ENCODE measurements around the gene TSEN54. TPM values are rescaled to one million over a fixed set of nuclear protein-coding genes. Genes with fewer than 3 reads are reported as not detected.

TSEN54 gene
- total and polyA plus RNA-seq, 8 donors = 15.8 to 54.0 (median 38.9) TPM

DNA sequence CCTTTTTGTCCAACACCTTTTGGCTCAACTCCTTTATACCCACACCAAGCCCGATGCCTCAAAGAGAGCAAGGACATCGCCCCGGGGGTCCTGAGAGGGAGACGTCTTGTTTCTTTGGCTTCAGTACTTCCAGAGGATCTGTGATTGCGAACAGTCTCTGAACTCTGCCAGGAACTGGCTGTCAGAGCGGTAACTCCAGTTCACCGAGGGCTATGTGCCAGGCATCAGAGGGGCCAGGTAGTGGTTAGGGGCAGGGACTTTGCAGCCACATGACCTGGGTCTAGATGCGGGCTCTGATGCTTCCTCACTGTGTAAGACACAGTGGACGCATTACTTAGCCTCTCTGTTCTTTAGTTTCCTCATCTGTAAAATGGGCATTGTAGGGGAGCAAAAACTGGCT, 30.8 kb downstream of the TSEN54 start:
- TF ChIP-seq, protein P1, sequence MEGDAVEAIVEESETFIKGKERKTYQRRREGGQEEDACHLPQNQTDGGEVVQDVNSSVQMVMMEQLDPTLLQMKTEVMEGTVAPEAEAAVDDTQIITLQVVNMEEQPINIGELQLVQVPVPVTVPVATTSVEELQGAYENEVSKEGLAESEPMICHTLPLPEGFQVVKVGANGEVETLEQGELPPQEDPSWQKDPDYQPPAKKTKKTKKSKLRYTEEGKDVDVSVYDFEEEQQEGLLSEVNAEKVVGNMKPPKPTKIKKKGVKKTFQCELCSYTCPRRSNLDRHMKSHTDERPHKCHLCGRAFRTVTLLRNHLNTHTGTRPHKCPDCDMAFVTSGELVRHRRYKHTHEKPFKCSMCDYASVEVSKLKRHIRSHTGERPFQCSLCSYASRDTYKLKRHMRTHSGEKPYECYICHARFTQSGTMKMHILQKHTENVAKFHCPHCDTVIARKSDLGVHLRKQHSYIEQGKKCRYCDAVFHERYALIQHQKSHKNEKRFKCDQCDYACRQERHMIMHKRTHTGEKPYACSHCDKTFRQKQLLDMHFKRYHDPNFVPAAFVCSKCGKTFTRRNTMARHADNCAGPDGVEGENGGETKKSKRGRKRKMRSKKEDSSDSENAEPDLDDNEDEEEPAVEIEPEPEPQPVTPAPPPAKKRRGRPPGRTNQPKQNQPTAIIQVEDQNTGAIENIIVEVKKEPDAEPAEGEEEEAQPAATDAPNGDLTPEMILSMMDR (IDR thresholded peaks at IDR 0.05) = no peak

DNA sequence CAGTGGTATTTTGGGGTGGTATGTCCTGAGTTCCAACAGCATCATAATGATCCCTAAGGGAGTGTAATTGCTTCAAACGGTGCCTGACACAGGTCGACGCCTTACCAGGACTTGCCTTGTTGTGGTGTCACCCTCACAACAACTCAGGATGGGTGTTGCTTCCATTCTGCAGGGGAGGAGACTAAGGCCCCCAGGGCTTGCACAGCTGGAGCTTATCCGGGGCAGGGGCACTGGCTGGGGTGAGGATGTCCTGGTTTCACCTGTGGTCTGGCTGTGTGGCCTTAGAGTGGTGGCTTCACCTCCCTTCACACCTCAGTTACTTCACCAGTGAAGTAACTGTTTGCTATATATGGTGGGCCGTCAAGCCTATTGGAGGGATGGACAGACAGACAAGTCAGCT, 32.5 kb downstream of the TSEN54 start:
- Histone ChIP-seq H3K4me1 (no peaks in the 10 kb centered on the region), H3K36me3 (peaks cover 0 to 5% of the 10 kb centered on the region in 2 donors), H3K27me3 (no peaks in the 10 kb centered on the region), H3K9me3 (no peaks in the 10 kb centered on the region), H3K4me3 (no peak overlapping the region), H3K27ac (peak overlapping the region; percentile 78 to 90)
- intact Hi-C loops (cut with DNase I) = no loop called here
- ATAC-seq (no peak), DNase-seq (no peak)
- TF ChIP-seq, protein P1 (IDR thresholded peaks at IDR 0.05) = no peak

More for the DNA sequence above, 30.8 kb downstream of the TSEN54 start:
- Histone ChIP-seq H3K4me1 (peaks cover 0 to 5% of the 10 kb centered on the region in 2 donors), H3K27me3 (no peaks in the 10 kb centered on the region), H3K4me3 (no peak overlapping the region), H3K9me3 (no peaks in the 10 kb centered on the region), H3K27ac (no peak overlapping the region), H3K36me3 (peaks cover 0 to 8% of the 10 kb centered on the region in 2 donors)
- intact Hi-C loops (cut with DNase I) = no loop called here
- no peak for ATAC-seq
- no peak for DNase-seq

DNA sequence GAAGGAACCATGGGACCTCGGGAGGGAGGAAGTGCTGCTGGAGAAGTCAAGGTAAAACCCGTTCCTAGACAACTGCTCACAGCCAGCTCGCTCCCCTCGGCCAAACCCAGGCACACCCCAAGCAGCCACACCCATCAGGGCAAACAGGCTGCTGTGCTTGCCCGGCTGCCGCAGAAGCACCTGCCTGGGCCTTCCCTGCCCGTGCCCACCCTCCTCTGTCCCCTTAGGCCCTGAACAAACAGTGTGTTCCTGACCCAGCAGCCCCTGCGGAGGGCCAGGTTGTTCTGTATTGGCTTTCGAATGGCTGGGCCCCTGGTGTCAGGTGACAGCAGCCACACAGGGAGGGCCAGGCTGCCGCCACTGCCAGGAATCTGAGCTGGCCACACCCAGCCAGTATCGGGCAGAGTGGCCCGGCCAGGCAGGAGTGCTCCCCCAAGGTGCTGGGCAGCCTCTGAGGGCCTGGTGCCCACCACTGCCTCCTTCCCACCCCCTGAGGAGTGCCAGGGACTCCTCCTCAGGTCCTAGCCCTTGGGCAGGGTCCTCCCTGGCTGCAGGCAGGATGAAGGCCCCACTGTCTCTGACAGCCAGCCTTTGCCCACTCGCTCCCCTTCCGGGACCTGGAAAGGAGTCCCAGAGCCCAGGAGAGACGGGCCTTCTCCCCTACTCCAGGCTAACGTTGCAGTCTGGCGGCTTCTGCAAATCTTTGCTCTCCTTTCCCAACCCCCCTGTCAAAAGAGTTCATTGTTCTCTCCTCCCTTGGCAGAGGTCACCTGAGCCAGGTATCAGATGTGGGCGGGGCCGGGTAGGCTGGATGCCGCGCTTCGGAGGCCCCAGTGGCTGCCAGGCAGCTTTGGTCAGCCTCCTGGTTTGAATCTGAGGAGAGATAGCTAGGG, 33.2 kb downstream of the TSEN54 start:
- intact Hi-C loops (cut with DNase I) = no loop called here
- ATAC-seq = peak; percentile 94

DNA sequence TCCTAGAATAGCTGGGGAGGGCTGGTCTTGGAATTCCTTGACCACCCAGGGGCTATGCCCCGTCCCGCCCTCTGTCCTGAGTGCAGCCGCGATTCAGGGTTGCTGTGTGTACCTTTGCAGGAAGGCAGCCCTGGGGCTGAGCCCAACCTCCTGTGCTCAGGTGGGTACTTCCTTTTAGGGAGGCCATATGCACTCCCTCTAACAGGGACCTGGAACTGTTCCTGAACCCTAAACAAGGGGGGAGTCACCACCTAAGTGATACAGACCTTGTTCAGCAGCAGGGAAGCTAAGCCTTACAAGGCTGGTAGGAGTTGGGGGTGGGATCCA, 33.8 kb downstream of the TSEN54 start:
- intact Hi-C loops (cut with DNase I) = no loop called here

More for the DNA sequence above, 33.2 kb downstream of the TSEN54 start:
- Histone ChIP-seq H3K4me1 (no peaks in the 10 kb centered on the region), H3K4me3 (no peak overlapping the region), H3K27ac (peak overlapping the region; percentile 78 to 90), H3K27me3 (no peaks in the 10 kb centered on the region), H3K9me3 (no peaks in the 10 kb centered on the region), H3K36me3 (no peaks in the 10 kb centered on the region)
- DNase-seq = peak; percentile 39 to 91 (median 88)
- TF ChIP-seq, protein P1 (IDR thresholded peaks at IDR 0.05) = no peak

DNA sequence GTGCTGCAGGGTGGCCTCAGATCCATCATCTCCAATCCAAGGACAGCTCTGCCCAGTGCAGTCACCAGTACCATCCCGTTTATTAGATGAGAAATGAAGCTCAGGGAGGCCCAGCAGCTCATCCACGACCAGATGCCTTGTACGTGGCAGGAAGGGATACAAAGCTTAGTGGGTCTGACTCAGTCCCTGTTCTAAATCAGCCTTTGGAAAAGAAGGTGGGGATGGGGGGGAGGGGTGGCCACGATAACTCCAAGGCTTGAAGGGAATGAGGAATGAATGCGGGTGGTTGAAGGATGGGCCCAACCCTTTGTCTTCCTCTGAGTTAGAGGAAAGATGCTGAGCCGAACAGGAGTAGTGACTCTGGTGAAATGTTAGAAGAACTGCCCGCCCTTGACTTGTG, 34.9 kb downstream of the TSEN54 start:
- Histone ChIP-seq H3K4me1 (no peaks in the 10 kb centered on the region), H3K27me3 (no peaks in the 10 kb centered on the region), H3K36me3 (no peaks in the 10 kb centered on the region), H3K4me3 (no peak overlapping the region), H3K27ac (no peak overlapping the region), H3K9me3 (no peaks in the 10 kb centered on the region)
- TF ChIP-seq, protein P1 (IDR thresholded peaks at IDR 0.05) = no peak
- no peak for ATAC-seq
- DNase-seq = no peak
- intact Hi-C loops (cut with DNase I) = no loop called here

More for the DNA sequence above, 33.8 kb downstream of the TSEN54 start:
- TF ChIP-seq, protein P1 (IDR thresholded peaks at IDR 0.05) = no peak
- no peak for DNase-seq
- Histone ChIP-seq H3K27ac (peak overlapping the region; percentile 78 to 90), H3K9me3 (no peaks in the 10 kb centered on the region), H3K4me1 (no peaks in the 10 kb centered on the region), H3K27me3 (no peaks in the 10 kb centered on the region), H3K4me3 (no peak overlapping the region), H3K36me3 (no peaks in the 10 kb centered on the region)
- peak; percentile 38 for ATAC-seq

All from left lung (tissue), 10 donors.